Measurements from ENCODE around the gene TREML2.
"Not testable (repeated sequence)": the region's sequence is repeated elsewhere in the genome, so short reads cannot be mapped to it uniquely, and the experiment has no call there.

TREML2 gene

DNA sequence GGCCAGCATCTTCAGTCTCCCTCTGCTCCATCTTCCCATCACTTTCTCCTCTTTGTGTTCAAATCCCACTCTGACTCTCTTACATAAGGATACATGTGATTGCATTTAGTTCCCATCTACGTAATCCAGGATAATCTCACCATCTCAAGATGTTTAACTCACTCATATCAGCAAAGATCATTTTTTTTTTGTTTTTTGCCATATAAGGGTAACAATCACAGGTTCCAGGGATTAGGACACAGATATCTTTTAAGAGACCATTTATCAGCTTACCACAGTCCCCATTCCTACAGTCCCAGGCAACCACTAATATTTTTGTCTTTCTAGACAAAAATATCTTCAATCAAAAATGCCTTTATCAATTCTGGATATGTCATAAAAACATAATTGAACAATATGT lies 3.2 kb upstream of the TREML2 start:
- no peak for DNase-seq

GRCh38 chr6:41201764-41202173 lies 820 bp upstream of the TREML2 start:
- DNase-seq, result no peak

DNA sequence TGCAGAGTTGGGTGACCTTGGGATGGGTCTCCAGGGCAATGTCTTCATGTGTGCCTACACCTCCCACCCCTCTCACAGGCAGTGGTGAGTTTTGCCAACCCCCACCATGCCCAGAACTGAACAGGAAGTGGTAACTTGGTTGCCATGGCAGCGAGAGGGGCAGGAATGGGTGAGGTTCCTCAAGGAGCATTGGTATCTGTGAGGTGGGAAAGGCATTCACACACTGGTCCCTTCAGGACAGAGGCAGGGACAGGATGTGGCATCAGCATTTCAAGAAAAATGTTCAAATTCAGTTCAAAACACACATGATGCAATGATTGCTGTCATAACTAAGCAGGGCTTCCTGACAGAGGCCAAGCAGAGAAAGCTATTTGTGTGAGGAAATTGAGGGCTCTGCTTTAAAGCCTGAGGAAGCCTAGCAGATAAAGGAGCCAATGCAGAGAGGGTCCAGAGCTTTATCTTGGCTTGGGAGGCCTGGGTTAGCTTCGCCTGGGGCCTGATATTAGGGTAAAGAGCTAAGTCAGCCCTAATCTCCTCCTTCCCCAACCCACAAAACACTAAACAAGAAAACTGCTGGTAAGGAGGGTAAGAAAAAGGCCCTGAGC lies 551 bp downstream of the TREML2 start:
- no peak for DNase-seq

DNA sequence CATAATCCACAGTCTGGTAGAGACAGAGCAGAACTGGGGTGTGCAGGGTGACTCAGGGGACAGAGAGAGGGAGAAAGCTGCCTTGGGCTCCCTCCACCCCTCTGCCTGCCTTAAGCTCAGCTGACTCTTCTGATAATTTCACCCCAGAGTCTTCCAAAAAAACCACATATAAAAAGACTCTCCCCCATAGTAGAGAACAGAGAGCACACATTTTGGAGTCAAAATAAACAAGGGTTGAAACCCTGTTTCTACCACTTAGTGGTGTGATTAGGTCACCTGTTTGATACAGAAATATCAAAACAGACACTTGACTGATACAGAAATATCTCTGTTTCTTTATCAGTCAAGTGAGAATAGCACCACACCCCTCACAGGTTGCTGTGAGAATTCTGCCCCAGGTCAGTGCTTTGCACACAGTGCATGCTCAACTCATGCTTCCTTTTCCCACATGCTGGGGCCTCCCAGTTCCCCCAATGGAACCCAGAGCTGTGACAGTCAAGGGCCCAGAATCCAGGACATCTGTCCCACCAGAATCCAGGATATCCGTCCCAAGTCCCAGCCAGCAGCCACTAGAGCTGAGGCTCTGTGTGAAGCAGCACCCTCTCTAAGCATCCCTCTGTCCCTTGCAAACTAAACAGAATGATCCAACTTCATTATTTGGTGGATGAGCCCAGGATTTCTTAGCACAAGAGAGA lies 1.2 kb downstream of the TREML2 start:
- DNase-seq, result no peak

- DNase-seq, result no peak
These were observed 3.7 kb downstream of the TREML2 start for GRCh38 chr6:41197234-41197633.

DNA sequence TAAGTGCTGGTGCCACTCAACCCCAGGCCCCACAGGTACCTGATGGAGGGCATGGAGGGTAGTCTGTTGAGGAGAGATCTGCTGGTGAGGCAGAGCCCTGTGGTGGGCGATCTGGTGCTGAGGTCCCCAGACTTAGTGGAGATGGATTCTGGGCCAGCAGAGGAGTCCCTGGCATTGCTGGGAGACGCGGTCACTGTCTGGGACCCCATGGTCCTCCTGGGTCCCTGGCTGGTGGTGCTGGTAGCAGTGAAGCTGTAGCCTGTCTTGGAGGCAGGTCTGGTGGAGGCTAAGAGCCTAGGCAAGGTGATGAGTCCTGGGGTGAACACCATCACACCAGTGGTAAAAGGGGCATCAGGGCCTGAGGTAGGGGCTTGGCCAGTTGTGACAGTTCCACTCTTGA lies 6.6 kb downstream of the TREML2 start:
- no peak for DNase-seq

GRCh38 chr6:41193884-41194283 lies 7.1 kb downstream of the TREML2 start:
- DNase-seq, result no peak

GRCh38 chr6:41193171-41193734 lies 7.7 kb downstream of the TREML2 start:
- DNase-seq, result no peak

- peak in 1 of 2 experiments; percentile 15 for DNase-seq
These were observed 9.4 kb downstream of the TREML2 start for GRCh38 chr6:41191569-41191968.

DNA sequence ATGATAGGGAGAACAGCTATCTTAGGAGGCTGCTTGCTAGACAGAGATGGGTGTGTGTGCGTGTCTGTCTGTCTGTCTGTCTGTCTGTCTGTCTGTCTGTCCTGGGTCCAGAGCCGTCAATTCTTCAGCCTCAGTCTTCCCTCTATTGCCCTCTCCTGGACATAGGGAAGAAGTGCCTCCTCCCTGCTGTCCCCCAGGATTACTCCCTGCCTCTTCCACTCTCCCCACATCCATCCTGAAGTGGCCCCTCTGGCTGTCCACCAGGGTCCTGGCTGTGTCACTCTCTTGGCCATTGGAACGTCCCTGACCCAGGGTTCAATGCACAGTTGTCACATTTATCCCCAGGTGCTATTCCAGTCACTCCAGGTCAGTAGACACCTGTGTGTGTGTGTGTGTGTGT lies 10.2 kb downstream of the TREML2 start:
- DNase-seq, result no peak

GRCh38 chr6:41189967-41190366 lies 11.0 kb downstream of the TREML2 start:
- no peak for DNase-seq

DNA sequence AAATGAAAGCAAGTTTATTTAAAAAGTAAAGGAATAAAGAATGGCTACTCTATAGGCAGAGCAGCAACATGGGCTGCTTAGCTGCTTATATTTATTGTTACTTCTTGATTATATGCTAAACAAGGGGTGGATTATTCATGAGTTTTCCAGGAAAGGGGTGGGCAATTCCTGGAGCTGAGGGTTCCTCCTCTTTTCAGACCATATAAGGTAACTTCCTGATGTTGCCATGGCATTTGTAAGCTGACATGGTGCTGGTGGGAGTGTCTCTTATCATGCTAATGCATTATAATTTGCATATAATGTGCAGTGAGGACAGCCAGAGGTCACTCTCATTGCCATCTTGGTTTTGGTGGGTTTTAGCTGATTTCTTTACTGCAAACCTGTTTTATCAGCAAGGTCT lies 11.9 kb downstream of the TREML2 start:
- not testable (repeated sequence) for DNase-seq

DNA sequence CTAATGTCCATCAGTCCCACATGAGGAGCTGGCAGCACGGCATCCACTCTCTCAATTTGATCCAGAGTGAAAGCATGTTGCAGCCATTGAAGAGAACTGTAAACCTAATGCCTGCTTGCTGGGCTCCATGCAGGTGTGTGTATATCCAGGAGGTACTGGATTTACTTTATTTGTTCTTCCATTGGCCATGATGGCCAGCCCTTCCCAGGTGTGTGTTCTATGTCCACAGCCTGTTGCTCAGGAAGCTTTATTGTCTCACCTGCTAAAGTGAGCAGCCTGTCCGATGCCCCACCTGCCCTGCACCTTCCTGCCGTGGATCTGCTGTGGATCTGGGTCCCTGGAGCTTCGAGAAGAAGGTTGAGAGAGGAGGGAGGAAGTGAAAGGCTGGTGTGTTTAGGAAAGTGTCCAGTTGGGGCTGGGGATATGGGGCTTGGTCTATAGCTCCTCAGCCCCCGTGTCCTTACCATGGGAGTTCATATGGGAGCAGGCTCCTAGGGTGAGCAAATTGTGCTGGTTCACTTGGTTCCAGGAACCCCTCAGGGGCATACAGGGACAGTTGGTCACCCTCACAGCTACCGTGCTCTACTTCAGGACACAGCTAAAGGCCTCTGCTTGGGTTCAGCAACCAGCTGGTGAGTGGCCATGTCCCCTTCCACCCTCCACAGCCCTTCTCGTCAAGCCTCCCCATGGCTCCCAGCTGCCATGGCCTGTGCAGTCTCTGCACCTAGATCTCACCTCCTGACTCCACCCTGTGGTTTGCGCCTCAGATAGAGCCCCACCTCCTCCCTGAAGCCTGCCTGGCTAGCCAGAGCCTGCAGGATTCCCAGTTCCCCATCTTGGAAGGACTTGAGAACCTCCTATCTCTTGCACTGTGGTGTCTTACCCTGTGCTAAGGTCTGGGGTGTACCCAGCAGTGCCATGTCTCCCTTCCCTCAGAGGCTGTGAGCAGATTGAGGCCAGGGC lies 12.7 kb downstream of the TREML2 start:
- no peak for DNase-seq

DNA sequence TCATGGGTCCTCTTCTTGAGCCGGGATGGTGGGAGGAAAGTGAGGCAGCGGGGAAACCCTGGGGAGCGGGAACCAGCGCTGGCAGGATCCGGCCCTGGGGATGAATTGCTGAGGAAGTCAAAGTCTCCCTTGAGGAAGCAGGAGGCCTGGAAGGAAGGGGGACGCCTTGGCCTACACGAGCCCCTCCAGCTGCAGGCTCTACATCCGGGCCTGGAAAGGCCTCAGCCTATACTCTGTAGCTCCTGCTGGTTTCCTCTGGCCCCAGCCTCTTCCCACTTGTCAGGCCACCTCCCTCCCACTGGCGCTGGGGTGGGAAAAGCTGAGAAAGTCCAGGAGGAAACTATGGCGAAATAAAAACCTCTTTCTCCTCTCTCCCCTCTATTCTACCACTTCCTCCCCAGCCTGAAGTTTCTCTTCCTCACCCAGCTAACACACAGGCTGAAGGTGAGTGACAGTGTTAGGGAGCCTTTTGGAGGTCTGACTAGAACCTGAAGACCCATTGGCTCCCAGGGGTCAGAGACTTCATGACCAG lies 14.9 kb downstream of the TREML2 start:
- no peak for DNase-seq

DNA sequence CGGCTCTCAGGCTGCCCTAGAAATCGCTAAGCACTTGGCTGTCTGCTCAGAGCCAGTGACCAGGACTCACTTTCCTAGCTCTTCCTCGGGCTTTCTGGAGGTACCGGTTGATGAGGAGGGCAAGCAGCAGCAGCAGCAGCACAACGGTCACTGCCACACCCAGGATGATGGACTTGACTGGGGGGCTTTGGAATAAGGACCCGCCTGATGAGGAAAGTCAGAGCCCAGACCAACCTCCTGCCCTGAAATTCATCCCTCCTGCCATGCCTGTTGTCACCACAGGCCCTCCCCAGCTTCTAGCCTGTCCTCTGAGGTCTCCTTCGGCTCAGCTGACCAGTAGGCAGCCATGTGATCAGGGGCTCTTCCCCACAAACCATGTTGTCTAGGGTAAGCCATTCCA lies 16.2 kb downstream of the TREML2 start:
- no peak for DNase-seq

GRCh38 chr6:41182069-41183034 lies 18.6 kb downstream of the TREML2 start:
- peak; percentile 22 to 63 for DNase-seq

GRCh38 chr6:41181566-41181965 lies 19.4 kb downstream of the TREML2 start:
- no peak for DNase-seq

GRCh38 chr6:41179163-41179562 lies 21.8 kb downstream of the TREML2 start:
- no peak for DNase-seq

GRCh38 chr6:41177695-41178094 lies 23.3 kb downstream of the TREML2 start:
- no peak for DNase-seq

DNA sequence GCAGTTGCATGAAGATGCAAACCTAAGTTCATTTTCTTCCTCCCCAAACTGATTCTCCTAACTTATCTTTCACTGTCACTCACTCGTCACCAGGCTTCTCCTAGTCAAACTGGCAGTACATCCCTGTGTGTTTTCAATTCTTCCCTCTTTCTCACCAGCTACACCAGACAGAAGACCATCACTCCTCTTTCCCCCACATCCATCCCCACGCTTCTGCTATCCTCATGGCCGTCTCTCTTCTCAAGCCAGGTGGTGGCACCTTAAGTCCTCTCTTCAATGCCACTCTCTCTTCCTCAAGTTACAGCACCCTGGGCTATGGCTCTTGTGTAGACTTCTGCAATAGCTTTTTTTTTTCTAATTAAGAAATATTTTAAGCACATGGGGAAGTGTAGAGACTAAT lies 23.7 kb downstream of the TREML2 start:
- no peak for DNase-seq

- no peak for DNase-seq
These were observed 24.8 kb downstream of the TREML2 start for GRCh38 chr6:41176189-41176588.

DNA sequence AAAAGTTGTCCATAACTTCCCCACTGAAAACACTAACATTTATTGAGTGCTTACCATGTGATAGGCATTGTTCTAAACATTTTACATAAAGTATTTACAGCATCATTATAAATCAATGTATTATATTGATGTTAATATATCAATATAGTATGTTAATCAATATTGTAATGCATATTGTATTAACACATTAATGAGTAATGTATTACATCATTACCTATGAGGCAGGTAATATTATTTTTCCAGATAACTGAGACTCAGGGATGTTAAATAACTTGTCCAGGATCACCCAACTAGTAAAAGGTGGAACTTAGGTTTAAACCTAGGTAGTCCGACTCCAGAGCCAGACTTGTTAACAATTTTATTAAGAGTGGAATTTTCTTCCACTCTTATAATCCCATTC lies 25.9 kb downstream of the TREML2 start:
- no peak for DNase-seq
